Stimulated activated CD4-positive, alpha-beta T cell treated with anti-CD3 and anti-CD28 coated beads, TNF-alpha, amount 100 ng/mL, for 4 hours (primary cell): ENCODE measurements around the gene KDM1B.
"Not testable (repeated sequence)": the region's sequence is repeated elsewhere in the genome, so short reads cannot be mapped to it uniquely, and the experiment has no call there.

ENCODE experiments used
- DNase-seq, 3 experiments: peaks; one replicate each; pipeline ENCODE4 v3.0.0-alpha.2; 2020; ENCODE audit warnings: low read depth in 3 of 3

KDM1B gene

DNA sequence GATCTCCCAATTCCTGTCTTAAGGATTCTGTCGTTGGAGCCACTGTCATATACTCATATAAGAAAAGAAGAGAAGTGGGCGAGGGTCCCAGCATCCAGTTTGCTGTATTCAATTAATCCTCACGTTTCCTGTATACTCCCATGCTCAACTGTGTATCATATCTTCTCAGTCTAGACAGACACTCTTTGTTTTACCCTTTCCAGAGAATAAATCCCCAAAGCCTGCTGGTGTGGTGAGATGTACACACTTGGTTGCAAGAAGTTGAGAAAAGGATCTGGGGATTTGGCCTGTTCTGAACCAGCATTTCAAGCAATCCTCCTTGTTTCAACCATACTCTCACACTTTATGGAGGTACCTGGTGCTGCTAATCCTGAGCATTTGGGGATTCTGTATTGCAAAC lies 3.4 kb upstream of the KDM1B start:
- no peak for DNase-seq

DNA sequence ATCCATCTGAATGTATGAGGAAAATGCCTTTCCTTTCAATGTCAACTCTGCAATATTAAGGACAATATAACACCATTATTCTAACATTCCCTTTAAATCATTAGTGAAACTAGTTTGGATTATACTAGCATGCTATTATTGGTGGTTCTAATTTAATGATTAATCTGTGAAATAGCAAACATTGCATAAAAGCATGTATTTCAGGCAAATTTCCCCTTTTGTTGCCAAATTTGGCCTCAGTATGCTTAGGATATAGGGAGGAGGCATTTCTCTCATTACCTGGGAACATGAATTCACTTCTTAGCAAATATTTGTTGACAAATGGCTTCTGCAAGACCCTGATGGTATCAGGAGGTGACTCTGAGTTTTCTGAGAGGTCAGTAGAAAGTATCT lies 1.9 kb upstream of the KDM1B start:
- DNase-seq, result no peak

DNA sequence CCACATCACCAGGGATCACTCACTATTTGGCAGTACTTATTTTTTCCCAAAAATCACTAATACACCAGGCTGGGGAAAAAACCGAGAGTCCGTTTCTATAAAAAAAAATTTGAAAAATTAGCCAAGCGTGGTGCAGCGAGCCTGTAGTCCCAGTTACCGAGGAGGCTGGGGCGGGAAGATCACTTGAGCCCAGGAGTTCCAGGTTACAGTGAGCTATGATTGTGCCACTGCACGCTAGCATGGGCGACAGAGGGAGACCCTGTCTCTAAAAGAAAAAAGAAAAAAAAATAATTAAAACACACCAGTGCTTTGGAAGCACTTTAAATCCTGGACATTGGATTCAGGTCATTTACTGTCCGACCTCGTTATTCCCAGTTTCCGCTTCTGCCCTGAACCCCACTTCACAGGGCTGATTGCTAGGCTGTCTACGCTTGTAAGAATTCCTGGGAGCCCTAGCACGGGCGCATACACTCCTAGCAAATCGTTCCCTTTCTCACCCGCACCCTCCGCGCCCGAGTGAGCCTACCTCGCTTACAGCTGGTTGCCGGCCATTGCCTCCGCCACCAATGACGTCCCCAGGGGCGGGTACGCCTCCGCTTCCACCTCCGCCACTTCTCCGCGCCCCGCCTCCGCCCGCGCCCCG lies 594 bp upstream of the KDM1B start, which contains the start of gene TPMT:
Gene TPMT, minus strand, starts transcription at position 571 of the 643 bp plus-strand sequence. CDS start 5,950 bp downstream, outside the sequence.
- DNase-seq, result no peak

DNA sequence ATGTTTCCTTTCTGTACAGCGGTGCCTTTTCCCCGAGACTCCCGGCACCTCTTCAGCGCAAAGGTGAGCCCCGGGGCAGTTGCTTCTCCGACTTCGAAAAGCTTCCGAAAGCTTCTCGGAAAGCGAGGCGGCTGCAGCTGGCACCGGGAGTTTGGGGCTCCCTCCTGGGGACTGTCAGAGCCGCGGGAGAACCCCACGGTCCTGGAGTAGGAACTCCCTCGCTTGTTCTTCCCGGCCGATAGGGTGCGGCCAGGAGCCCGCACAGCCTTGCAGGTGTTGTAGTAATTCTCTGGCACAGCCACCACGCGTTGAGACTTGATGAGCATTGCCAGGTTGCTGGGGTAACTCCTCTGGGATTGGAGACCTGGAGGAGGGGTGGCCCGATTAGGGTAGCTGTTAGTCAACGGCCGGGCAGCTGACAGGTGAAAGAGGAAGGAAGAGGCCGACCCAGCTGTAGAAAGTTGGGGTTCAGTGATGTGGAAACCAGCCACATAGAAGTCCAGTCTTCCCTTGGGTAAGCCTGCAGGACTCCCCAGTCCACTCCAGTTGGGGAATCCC lies 721 bp downstream of the KDM1B start:
- DNase-seq, result peak; percentile 9 to 26 (median 24)

DNA sequence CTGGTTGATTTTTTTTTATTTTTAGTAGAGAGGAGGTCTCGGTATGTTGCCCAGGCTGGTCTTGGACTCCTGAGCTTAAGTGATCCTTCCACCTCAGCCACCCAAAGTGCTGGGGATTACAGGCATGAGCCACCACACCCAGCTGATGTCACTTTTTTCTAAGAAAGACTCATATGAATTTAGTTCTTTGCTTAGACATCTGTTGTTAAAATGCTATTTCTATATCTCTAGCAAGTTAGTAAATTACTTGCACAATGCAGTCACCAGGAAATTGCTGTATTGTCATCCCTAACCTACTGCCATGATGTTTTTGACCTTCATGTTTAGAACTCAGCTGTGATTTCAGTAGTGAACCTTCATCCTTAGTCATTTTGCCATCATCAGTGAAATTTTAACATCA lies 5.7 kb downstream of the KDM1B start:
- no peak for DNase-seq

DNA sequence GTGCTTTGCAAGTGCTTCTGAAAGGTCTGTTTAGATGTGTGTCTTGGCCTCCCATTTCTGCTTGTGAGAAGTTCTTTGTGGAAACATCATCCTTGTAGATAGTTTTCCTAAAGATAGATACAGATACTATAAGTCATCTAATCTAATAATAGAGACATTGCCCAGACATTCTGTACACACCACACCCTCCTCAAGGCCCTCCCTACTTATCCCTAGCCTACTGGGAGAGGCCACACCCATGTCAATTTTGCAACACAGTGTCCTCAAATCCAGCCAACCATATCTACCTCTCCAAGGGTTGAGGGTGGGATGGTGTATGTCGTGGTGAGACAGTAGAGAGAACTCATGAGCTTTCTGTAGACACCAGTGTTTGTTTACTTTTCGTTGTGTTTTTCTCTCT lies 6.2 kb downstream of the KDM1B start:
- DNase-seq, result no peak

DNA sequence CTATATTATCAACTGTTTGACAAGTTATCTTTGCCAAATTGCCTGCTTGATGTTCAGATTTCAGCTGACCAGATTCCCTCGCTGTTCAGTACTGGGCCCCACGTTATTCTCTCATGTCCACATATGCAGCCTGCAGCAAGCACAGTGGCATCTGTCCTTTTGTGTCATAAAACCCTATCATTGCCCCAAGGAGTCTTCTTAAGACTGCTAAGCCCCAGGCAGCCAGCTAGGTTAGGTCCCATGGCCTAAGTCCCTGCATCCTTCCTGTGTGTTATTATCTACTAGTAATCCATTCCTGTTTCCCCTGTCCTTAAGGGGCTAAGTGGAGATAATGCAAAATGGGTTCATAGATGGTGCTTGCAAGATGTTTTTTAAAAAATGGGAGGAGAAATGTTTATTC lies 7.2 kb downstream of the KDM1B start:
- DNase-seq, result no peak

DNA sequence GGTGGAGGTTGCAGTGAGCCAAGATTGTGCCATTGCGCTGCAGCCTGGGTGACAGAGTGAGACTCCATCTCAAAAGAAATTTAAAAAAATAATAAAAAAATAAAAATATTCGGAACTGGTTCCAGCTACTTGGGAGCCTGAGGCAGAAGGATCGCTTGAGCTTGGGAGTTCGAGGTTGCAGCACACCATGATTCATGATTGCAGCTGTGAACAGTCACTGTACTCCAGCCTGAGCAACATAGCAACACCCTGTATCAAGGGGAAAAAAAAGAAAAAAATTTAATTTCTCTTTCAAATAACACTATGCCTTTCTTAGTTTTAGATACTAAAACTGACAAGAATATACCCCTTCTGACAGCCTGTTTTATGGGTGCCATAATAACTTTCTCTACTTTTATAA lies 10.5 kb downstream of the KDM1B start:
- DNase-seq, result no peak

DNA sequence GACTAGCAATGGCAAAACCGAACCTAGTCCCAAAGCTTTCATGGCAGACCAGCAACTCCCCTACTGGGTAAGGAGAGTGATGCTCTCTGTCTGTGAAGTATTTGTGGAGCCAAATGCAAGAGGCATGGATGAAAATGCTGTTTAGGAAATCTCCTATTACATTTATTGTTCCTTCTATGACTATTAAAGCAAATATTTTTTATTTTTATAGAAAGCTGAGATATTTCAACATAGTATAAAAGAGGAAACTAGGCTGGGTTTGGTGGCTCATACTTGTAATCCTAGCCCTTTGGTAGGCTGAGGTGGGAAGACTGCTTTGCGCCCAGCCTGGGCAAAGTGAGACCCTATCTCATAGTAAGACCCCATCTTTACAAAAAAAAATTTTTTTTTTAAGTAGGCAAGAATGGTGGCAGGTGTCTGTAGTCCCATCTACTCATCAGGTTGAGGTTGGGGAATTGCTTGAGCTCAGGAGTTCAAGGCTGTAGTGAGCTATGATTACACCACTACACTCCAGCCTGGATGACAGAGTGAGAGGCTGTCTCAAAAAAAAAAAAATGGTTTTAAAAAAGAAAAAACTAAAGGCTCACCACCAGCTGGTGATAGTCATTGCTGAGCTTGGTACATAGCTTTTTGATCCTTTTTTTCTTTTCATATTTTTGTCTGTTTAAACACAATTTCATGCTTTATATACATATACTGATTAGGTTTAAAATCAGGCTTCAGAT lies 11.3 kb downstream of the KDM1B start:
- no peak for DNase-seq

DNA sequence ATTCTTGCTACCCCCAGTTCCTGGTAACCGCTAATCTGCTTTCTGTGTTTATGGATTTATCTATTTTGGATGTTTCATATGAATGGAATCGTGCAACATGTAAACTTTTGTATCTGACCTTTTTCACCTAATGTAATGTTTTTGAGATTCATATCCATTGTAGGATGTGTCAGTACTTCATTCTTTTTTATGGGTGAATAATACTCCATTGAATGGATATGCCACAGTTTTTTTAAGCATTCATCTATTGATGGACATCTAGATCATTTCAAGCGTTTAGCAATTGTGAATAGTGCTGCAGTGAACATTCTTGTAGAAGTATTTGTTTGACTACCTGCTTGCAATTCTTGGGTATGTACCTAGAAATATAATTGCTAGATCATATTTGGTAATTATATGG lies 13.0 kb downstream of the KDM1B start:
- no peak for DNase-seq

DNA sequence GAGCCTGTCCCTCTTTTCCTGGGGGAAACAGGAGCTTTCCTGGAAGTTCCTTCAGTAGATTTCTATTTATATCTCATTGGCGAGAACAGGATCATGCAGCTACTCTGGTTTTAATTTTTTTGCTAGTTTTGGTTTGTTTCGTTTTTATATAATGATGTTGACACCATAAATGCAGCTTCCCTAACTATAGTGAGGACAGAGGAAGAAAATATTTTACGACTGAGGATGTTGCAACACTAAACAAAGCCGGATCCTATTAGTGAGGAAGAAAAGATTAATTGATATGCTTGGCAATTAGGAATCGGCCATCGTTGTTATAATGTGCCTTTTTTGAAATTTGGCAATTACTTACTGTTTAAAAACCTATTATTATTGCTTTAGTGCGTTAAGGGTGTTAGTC lies 16.6 kb downstream of the KDM1B start:
- DNase-seq, result no peak

DNA sequence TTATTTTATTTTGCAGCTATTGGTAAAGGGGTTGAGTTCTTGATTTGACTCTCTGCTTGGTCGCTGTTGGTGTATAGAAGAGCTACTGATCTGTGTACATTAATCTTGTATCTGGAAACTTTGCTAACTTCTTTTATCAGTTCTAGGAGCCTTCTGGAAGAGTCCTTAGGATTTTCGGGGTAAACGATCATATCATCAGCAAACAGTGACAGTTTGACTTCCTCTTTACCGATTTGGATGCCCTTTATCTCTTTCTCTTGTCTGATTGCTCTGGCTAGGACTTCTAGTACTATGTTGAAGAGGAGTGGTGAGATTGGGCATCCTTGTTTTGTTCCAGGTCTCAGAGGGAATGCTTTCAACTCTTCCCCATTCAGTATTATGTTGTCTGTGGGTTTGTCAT lies 21.0 kb downstream of the KDM1B start:
- not testable (repeated sequence) for DNase-seq

DNA sequence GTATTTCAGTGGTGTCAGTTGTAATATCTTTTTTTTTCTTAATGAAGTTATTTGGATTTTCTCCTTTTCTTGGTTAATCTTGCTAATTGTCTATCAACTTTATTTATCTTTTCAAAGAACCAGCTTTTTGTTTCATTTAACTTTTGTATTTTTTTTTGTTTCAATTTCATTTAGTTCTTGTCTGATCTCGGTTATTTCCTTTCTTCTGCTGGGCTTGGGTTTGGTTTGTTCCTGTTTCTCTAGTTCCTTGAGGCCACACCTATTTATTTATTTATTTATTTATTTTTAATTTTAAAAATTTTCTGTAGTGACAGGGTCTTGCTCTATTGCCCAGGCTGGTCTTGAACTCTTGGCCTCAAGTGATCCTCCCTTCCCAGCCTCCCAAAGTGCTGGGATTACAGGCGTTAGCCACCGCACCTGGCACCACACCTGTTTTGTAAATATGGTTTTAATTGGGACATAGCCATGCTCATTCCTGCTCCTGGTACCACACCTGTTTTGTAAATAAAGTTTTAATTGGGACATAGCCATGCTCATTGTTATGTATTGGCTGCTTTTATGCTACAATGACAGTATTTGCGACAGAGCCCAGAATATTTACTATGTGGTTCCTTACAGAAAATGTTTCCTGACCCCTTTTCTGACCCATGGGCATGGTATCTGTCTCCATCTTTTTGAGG lies 22.2 kb downstream of the KDM1B start:
- DNase-seq, result no peak

DNA sequence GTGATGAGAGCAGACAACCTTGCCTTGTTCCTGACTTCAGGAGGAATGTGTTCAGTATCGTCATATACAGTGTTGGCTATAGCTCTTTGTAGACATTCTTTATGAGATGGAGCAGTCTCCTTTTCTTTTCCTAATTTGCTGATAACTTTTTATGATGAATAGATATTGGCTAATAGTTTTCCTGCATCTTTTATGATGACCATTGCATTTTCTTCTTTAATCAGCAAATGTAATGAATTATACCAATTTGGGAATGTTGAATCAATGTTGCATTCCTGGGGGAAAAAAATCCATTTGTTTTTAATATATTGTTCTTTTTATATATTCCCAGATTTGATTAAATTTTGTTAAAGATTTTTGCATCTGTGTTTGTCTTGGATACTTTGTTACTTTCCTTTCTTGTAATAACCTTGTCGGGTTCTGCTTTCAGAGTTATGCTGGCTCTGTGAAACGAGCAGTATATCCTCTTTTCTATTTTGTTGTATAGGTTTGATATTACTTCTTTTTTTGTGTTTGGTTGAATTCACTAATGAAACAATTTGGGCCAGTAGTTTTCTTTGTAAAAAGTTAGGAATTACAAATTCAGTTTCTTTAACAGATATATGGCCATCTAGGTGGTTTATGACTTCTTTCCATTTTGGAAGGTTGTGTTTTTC lies 23.9 kb downstream of the KDM1B start:
- DNase-seq, result no peak

DNA sequence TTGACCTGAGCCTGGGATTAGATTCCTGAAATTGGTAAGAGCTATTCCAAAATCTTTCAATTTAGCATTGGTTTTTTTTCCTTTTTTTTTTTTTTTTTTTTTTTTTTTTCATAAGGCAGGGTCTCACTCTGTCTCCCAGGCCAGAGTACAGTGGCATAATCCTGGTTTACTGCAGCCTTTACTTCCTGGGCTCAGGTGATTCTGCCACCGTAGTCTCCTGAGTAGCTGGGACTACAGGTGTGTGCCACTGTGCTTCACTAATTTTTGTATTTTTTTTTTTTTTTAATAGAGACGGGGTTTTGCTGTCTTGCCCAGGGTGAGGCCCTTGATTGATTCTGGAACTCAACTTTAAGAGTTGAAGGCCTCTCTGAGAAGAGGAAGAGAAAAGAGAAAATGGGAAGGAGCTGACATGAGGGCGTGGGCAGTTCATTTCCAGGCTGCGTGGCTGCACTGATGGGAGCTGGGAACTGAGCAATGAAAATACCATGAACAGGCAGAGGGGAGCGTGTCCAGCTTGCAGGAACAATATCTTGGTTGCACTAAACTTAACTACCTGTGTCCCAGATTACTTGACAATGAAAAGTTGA lies 24.6 kb downstream of the KDM1B start:
- DNase-seq, result no peak

DNA sequence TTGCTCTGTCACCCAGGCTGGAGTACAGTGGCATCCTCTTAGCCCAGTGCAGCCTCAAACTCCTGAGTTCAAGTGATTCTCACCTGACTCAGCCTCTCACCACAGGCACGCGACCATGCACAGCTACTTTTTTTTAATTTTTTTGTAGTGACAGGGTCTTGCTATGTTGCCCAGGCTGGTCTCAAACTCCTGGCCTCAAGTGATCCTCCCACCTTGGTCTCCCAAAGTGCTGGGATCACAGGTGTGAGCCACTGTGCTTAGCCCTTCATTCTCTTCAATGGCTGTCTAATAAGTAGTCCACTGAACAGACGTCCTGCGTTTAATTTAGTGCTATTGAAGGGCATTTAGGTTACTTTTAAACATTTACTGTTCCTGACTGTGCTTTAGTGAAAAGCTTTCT lies 27.3 kb downstream of the KDM1B start:
- DNase-seq, result no peak

DNA sequence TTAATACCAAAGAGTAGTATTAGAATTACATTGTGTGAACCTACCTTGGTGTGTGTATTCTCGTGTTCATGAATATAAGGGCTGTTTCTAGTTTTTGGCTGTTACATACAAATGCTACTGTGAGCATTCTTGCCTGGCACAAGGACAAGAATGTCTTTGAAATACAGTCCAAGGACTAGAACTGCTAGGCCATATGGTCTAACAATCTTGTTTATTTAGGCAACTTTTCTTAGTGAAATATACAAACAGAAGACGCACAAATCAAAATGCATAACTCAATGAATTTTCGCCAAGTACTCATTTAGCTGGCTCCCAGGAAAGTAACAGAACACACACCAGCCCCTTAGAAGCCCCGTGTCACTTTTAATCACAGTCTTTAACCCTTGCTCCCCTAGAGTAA lies 28.5 kb downstream of the KDM1B start:
- DNase-seq, result no peak

DNA sequence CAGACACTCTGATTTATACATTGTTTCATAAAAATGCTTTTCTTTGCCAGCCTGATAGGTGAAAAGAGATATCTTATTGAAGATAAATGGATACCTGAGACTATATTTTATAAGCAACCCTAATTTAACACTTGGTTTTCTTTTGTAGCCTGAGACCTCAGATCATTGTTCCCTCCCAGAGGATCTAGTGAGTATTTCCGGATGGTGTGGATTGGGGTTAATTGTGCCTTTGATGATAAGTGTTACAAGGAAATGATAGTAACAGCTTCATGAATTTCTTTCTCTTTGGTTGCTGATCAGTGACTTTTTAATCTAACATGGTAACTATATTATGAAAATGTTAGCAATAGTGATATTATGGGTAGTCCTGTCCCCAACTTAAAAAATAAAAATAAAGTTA lies 30.4 kb downstream of the KDM1B start:
- no peak for DNase-seq

DNA sequence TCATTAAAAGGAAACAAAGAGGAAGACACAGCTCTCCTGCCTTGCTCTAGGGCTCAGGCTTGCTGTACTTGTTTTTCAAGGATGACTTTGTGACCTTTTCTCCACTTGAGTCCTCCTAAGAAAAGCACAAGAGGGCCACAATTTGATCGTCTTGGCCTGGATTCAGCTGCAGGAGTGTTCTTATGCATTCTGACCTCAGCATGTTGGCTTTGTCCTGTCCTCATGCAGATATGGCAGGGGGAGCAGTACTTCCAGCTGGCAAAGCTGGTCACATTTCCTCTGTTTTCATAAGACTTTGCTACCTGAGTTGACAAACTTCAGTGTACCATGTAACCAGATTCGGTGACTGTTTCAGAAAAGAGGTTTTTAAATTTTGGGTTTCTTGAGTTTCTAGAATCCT lies 30.8 kb downstream of the KDM1B start:
- DNase-seq, result no peak

DNA sequence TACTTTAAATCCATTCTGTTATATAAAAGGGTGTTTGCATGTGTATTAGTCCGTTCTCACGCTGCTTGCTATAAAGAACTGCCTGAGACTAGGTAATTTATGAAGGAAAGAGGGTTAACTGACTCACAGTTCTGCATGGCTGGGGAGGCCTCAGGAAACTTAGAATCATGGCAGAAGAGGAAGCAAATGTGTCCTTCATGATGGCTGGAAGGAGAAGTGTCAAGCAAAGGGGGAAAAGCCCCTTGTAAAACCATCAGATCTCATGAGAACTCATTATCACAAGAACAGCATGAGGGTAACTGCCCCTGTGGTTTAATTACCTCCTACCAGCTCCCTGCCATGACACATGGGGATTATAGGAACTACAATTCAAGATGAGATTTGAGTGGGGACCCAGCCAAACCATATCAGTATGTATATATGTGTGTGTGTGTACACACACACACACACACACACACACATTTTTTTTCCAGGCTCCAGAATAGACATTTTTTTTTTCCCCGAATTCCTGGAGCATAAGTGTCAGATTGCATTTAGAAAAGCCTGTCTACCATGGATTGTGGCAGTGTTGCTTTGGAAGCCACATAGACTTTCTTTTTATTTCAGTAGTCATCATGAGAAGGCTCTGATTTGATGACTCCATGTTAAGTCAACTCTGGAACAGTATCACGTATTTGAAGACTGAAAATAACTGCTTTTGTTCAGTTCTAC lies 31.5 kb downstream of the KDM1B start:
- DNase-seq, result no peak

DNA sequence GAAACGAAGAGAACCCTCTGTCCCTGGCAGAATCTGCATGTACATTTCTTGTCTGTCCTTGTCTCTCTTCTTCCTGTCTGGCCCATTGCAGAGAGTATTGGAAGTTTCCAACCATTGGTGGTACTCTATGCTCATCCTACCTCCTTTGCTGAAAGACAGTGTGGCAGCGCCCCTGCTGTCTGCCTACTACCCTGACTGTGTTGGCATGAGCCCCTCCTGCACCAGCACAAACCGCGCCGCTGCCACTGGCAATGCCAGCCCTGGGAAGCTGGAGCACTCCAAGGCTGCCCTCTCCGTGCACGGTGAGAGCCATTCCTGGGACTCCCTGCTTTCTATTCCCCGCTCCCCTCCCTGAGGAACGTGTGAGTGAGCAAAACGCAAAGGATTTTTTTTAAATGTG lies 32.5 kb downstream of the KDM1B start:
- DNase-seq, result no peak
